ENCODE results near the gene SLC11A2.

DNA sequence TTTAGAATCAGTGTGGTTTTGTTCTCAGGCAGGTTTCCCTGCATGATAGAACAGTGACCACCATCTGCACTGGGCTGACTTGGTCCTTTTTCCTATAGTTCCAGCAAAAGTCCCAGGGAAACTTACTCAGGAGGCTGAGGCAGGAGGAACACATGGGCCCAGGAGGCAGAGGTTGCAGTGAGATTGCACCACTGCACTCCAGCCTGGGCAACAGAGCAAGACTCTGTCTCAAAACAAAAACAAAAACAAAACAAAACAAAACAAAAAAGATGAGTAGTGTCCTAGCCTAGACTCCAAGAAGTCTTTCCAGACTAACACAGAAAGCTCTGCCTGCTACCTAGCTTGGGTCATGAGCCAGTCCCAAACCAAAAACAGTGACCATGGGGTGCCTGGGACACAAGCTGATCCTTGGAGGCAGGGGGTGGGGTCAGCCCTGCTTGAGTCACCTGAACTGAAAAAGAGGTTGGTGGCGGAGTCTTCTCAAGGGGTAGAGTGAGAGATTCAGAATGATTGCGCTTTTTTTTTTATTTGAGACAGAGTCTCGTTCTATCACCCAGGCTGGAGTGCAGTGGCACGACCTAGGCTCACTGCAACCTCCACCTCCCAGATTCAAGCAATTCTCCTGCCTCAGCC is 7.4 kb upstream of the SLC11A2 start:
- TF ChIP-seq, protein P1, sequence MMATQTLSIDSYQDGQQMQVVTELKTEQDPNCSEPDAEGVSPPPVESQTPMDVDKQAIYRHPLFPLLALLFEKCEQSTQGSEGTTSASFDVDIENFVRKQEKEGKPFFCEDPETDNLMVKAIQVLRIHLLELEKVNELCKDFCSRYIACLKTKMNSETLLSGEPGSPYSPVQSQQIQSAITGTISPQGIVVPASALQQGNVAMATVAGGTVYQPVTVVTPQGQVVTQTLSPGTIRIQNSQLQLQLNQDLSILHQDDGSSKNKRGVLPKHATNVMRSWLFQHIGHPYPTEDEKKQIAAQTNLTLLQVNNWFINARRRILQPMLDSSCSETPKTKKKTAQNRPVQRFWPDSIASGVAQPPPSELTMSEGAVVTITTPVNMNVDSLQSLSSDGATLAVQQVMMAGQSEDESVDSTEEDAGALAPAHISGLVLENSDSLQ (IDR thresholded peaks at IDR 0.05): no peak
- TF ChIP-seq FOXA1 (IDR thresholded peaks at IDR 0.05) (no peak), SP1 (IDR thresholded peaks at IDR 0.05) (no peak), TARDBP (IDR thresholded peaks at IDR 0.05) (no peak), SUZ12 (IDR thresholded peaks at IDR 0.05) (no peak), FOXM1 (IDR thresholded peaks at IDR 0.05; ENCODE audit: borderline replicate concordance) (no peak), FOXK2 (IDR thresholded peaks at IDR 0.05) (no peak), BHLHE40 (IDR thresholded peaks at IDR 0.05; ENCODE audit: borderline replicate concordance) (no peak), HDGF (IDR thresholded peaks at IDR 0.05; ENCODE audit: borderline replicate concordance) (no peak)

Measured in HEK293T (cell line).